B cell (primary cell): ENCODE measurements around the gene NUP98. TPM values are rescaled to one million over a fixed set of nuclear protein-coding genes. Genes with fewer than 3 reads are reported as not detected.

Experiments used
- ATAC-seq: fragments of 200-7000 bp; cut with Tn5 transposase; one replicate; pipeline ENCODE4 v1.10.0; 2021; ENCODE audit warnings: low read depth, mild to moderate bottlenecking, moderate number of reproducible peaks, moderate library complexity
- CTCF ChIA-PET: fragments of 350-600 bp; sonication (Branson Sonifier 250); formaldehyde crosslinking; loops from one replicate; lab custom pipeline; 2021; ENCODE audit warnings: antibody characterized with exemption, inconsistent platforms; lab: Charles Lee
- POLR2A ChIA-PET: fragments of 350-600 bp; sonication (Branson Sonifier 250); formaldehyde crosslinking; loops from one replicate; lab custom pipeline; 2021; ENCODE audit warnings: antibody characterized with exemption; lab: Charles Lee
- DNase-seq: peaks from one replicate; pipeline ENCODE4 v3.0.0; 2013
- H2AFZ ChIP-seq: 2 replicates; pipeline ENCODE4 v1.6.1; 2012; ENCODE audit warnings: mild to moderate bottlenecking, low read depth, low read length; ENCODE audit not compliant: insufficient read depth, poor library complexity, severe bottlenecking
- H3K27ac ChIP-seq, 2 donors: 1 replicate in 1 of 2; 2 replicates in 1 of 2; pipeline ENCODE4 v1.5.1; 2012 to 2013; ENCODE audit warnings: low read length in 2 of 2, mild to moderate bottlenecking in 2 of 2, moderate library complexity in 1 of 2
- H3K27me3 ChIP-seq, 4 experiments: fragments of 200-600 bp in 1 of 4; sonication (generic) in 1 of 4; replicated peaks in 1 of 4; 1 replicate in 2 of 4; 2 replicates in 2 of 4; pipeline versions ENCODE4 v1.6.1 to v1.7.0; 2013 to 2016; ENCODE audit warnings: low read length in 3 of 4, mild to moderate bottlenecking in 2 of 4, mixed read lengths in 1 of 4, moderate library complexity in 1 of 4; ENCODE audit not compliant: insufficient read depth in 4 of 4, control insufficient read depth in 3 of 4; ENCODE audit errors: control extremely low read depth in 1 of 4
- H3K36me3 ChIP-seq, 2 experiments: replicated peaks in 1 of 2; 1 replicate in 1 of 2; 2 replicates in 1 of 2; pipeline versions ENCODE4 v1.6.1 to v1.7.1; 2013; ENCODE audit warnings: low read length in 1 of 2; ENCODE audit not compliant: insufficient read depth in 2 of 2, control insufficient read depth in 1 of 2; ENCODE audit errors: control extremely low read depth in 1 of 2, extremely low read depth in 1 of 2
- H3K4me1 ChIP-seq, 2 donors: fragments of 200-600 bp in 1 of 2; sonication (generic) in 1 of 2; 1 replicate in 1 of 2; 2 replicates in 1 of 2; pipeline versions ENCODE4 v1.5.1 to v1.6.1; 2013 to 2017; ENCODE audit warnings: low read length in 2 of 2; ENCODE audit not compliant: control insufficient read depth in 2 of 2, insufficient read depth in 2 of 2
- H3K4me2 ChIP-seq: replicated peaks from 2 replicates; pipeline ENCODE3; 2012; ENCODE audit warnings: mild to moderate bottlenecking, low read depth, low read length; ENCODE audit not compliant: poor library complexity, severe bottlenecking
- H3K4me3 ChIP-seq, 5 experiments: fragments of 200-600 bp in 1 of 5; sonication (generic) in 1 of 5; 1 replicate in 3 of 5; 2 replicates in 2 of 5; pipeline versions ENCODE4 v1.5.1 to v1.7.0; 2011 to 2016; ENCODE audit warnings: low read length in 4 of 5, mild to moderate bottlenecking in 4 of 5, low read depth in 2 of 5, control low read depth in 1 of 5, moderate library complexity in 1 of 5; ENCODE audit not compliant: insufficient read depth in 1 of 5; ENCODE audit errors: control extremely low read depth in 1 of 5, extremely low read depth in 1 of 5
- H3K79me2 ChIP-seq: fragments of 200-600 bp; sonication (generic); one replicate; pipeline ENCODE4 v1.6.0; 2016; ENCODE audit warnings: low read length; ENCODE audit not compliant: control insufficient read depth, insufficient read depth
- H3K9ac ChIP-seq: fragments of 200-600 bp; sonication (generic); 2 replicates; pipeline ENCODE4 v1.6.1; 2017; ENCODE audit warnings: mild to moderate bottlenecking, low read length, moderate library complexity
- H3K9me3 ChIP-seq, 3 donors: one replicate each; pipeline versions ENCODE4 v1.6.1 to v1.7.1; 2013; ENCODE audit warnings: low read length in 2 of 3; ENCODE audit not compliant: control insufficient read depth in 2 of 3, insufficient read depth in 1 of 3; ENCODE audit errors: control extremely low read depth in 1 of 3
- H4K20me1 ChIP-seq: 2 replicates; pipeline ENCODE4 v1.6.0; 2012; ENCODE audit warnings: mild to moderate bottlenecking, low read length; ENCODE audit not compliant: insufficient read depth, control insufficient read depth, poor library complexity, severe bottlenecking
- H3K27ac Mint-ChIP-seq: one replicate; pipeline ENCODE4 v1.8.0; 2021; ENCODE audit warnings: mixed read lengths
- H3K27me3 Mint-ChIP-seq: one replicate; pipeline ENCODE4 v1.8.0; 2021; ENCODE audit warnings: mixed read lengths
- H3K4me1 Mint-ChIP-seq: one replicate; pipeline ENCODE4 v1.8.0; 2021; ENCODE audit warnings: mixed read lengths
- H3K4me3 Mint-ChIP-seq: one replicate; pipeline ENCODE4 v1.8.0; 2021; ENCODE audit warnings: mixed read lengths
- H3K9me3 Mint-ChIP-seq: one replicate; pipeline ENCODE4 v1.8.0; 2022; ENCODE audit warnings: mixed read lengths; ENCODE audit not compliant: insufficient read depth
- EZH2 ChIP-seq: IDR thresholded peaks from 2 replicates; pipeline ENCODE4 v1.6.1; 2012; ENCODE audit warnings: borderline replicate concordance, low read depth, mild to moderate bottlenecking, moderate library complexity, low read length; ENCODE audit not compliant: insufficient read depth, poor library complexity, severe bottlenecking
- WGBS: methylation state at CpG from one replicate; pipeline ENCODE4 v1.1.5; 2013; ENCODE audit warnings: missing lambda C conversion rate; ENCODE audit not compliant: insufficient coverage; 5-methylcytosine and 5-hydroxymethylcytosine counted together
- intact Hi-C: fragments of 100-400 bp; cut with micrococcal nuclease; formaldehyde crosslinking; loops from one replicate; pipeline ENCODE4 v1.10.0; 2022
- polyA plus RNA-seq: library from polyadenylated mRNA; depleted of rRNA; stranded (reverse); fragments of >200 nt; gene quantifications from 2 replicates; pipeline ENCODE4 v1.2.3, GENCODE V29; 2012
- total RNA-seq, 2 donors: library from RNA; stranded (reverse); fragments of 120-200 nt in 1 of 2; gene quantifications; 1 replicate in 1 of 2; 2 replicates in 1 of 2; pipeline versions ENCODE4 v1.2.3 to v1.2.4, GENCODE V29; 2013 to 2022
- TF ChIP-seq, protein P1 (sequence below): fragments of 200-600 bp; IDR thresholded peaks from one replicate; pipeline ENCODE4 v1.8.0; 2022; ENCODE audit warnings: antibody characterized with exemption, mild to moderate bottlenecking

Gene NUP98
- total and polyA plus RNA-seq, 2 donors (not counting 1 experiment from before 2014, with no cell fraction given): 99.8 to 111 TPM

DNA sequence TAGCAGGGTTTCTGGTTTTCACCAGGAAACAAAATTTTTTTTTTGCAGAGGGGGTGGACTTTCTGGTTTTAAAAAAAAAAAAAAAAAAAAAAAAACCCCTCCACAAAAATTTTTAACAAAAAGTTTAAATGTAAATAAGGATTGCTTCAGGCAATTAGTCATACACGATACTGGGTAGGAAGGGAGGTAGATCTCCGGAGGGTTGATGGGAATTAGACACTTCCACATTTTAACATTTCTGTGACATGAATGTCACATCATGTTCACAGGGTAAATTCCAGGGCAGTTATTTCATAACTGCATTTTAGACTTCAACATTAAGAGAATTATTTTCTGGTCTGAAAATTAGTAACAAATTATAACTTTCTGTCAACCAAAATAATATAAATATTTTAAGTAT is 15.9 kb downstream of the NUP98 start:
- POLR2A ChIA-PET: no interaction called here
- DNase-seq: no peak
- Mint-ChIP-seq H3K27me3 (no peaks in the 10 kb centered on the region), H3K27ac (peak overlapping the region; percentile 32), H3K4me1 (peaks cover 36% of the 10 kb centered on the region), H3K4me3 (no peak overlapping the region), H3K9me3 (no peaks in the 10 kb centered on the region)
- H3K4me3 ChIP-seq: no peak overlapping the region
- CTCF ChIA-PET: interaction anchor here (0.7 to 3.0 kb wide), 10 partner anchors 22 to 291 kb away, joined by 3 to 13 read pairs (median 4); no protein-coding TSS in a partner anchor
- no peak overlapping the region for H3K9ac ChIP-seq
- H3K79me2 ChIP-seq: peaks cover 83% of the 10 kb centered on the region
- no peak for TF ChIP-seq EZH2
- TF ChIP-seq, protein P1, sequence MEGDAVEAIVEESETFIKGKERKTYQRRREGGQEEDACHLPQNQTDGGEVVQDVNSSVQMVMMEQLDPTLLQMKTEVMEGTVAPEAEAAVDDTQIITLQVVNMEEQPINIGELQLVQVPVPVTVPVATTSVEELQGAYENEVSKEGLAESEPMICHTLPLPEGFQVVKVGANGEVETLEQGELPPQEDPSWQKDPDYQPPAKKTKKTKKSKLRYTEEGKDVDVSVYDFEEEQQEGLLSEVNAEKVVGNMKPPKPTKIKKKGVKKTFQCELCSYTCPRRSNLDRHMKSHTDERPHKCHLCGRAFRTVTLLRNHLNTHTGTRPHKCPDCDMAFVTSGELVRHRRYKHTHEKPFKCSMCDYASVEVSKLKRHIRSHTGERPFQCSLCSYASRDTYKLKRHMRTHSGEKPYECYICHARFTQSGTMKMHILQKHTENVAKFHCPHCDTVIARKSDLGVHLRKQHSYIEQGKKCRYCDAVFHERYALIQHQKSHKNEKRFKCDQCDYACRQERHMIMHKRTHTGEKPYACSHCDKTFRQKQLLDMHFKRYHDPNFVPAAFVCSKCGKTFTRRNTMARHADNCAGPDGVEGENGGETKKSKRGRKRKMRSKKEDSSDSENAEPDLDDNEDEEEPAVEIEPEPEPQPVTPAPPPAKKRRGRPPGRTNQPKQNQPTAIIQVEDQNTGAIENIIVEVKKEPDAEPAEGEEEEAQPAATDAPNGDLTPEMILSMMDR: no peak
- peaks cover 0 to 46% of the 10 kb centered on the region in 2 experiments for H3K36me3 ChIP-seq
- WGBS: no CpG with 5 or more reads among the region's 2 CpGs
- H2AFZ ChIP-seq: no peak overlapping the region
- no peaks in the 10 kb centered on the region for H3K9me3 ChIP-seq
- H3K27me3 ChIP-seq: no peaks in the 10 kb centered on the region
- peak overlapping the region in 1 of 2 donors; percentile 50 for H3K27ac ChIP-seq
- H3K4me1 ChIP-seq: peaks cover 16 to 18% of the 10 kb centered on the region in 2 donors
- H3K4me2 ChIP-seq: no peak overlapping the region
- peaks cover 34% of the 10 kb centered on the region for H4K20me1 ChIP-seq
- ATAC-seq: no peak
- intact Hi-C loops: loop anchor here (10.0 kb wide), 1 partner anchor 293 kb away; no protein-coding TSS in a partner anchor

DNA sequence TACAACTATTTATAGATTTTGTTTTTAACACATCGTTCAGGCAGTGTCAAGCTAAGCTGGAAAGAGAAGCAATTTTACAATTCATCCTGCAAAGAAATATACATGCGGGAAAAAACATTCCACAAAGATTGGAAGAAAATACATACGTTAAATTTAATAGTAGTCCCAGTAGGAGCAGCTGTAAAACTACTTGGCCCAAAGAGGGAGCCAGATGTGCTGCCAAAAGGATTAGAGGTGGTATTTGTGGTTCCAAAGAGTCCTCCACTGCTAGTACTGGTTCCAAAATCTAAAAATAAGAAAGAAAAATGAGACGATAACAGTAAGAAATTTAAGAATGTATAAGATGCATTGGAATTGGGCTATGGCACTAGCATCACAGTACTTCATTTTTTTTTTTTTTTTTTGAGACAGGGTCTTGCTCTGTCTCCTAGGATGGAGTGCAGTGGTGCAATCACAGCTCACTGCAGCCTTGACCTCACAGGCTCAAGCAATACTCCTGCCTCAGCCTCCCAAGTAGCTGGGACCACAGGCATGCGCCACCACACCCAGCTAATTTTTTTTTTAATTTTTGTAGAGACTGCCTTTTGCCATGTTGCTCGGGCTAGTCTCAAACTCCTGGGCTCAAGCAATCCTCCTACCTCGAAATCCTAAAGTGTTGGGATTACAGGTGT is 21.5 kb downstream of the NUP98 start:
- Mint-ChIP-seq H3K9me3 (no peaks in the 10 kb centered on the region), H3K27ac (no peak overlapping the region), H3K4me3 (no peak overlapping the region), H3K4me1 (no peaks in the 10 kb centered on the region), H3K27me3 (no peaks in the 10 kb centered on the region)
- whole genome bisulfite sequencing: 71% methylated on average over 2 of the region's 7 CpGs
- Histone ChIP-seq H3K4me1 (no peaks in the 10 kb centered on the region), H2AFZ (no peak overlapping the region), H3K4me2 (no peak overlapping the region), H3K27me3 (no peaks in the 10 kb centered on the region), H3K27ac (peak overlapping the region in 1 of 2 donors; percentile 19), H3K36me3 (peaks cover 10 to 87% of the 10 kb centered on the region in 2 experiments), H3K4me3 (no peak overlapping the region), H4K20me1 (peaks cover 5% of the 10 kb centered on the region), H3K9me3 (no peaks in the 10 kb centered on the region), H3K79me2 (peaks cover 38% of the 10 kb centered on the region), H3K9ac (no peak overlapping the region)
- intact Hi-C loops: no loop called here
- ChIA-PET CTCF (interaction anchor here (0.7 to 1.3 kb wide), 5 partner anchors 33 to 1872 kb away, joined by 3 to 6 read pairs (median 3); partner anchors contain the start of gene RHOG), POLR2A (interaction anchor here (0.7 kb wide), 1 partner anchor 80 kb away, joined by 3 read pairs; no protein-coding TSS in a partner anchor)
- TF ChIP-seq, protein P1: no peak
- TF ChIP-seq EZH2: no peak
- DNase-seq: no peak
- no peak for ATAC-seq
